RWPE1 (cell line): ENCODE measurements around the gene TSPAN5.

Experiments used
- CTCF ChIA-PET: fragments of 350-600 bp; sonication (Branson Sonifier 250); formaldehyde crosslinking; extraction: SDS; loops from one replicate; lab custom pipeline; 2021; lab: Yijun Ruan, JAX
- POLR2A ChIA-PET: fragments of 400-600 bp; formaldehyde crosslinking; extraction: SDS; loops from one replicate; lab custom pipeline; 2020; ENCODE audit warnings: antibody characterized with exemption; ENCODE audit not compliant: low non-redundant PET; lab: Yijun Ruan, JAX
- DNase-seq: peaks from one replicate; pipeline ENCODE4 v3.0.0; 2012; ENCODE audit warnings: low spot score
- H3K27ac ChIP-seq: fragments of 450-650 bp; 2 replicates; pipeline ENCODE4 v1.5.1; 2017
- TF ChIP-seq, protein P1 (sequence below): fragments of 450-650 bp; conservative IDR thresholded peaks from 2 replicates; pipeline ENCODE4 v1.5.1; 2017; ENCODE audit warnings: low read depth, mild to moderate bottlenecking

TSPAN5 gene

DNA sequence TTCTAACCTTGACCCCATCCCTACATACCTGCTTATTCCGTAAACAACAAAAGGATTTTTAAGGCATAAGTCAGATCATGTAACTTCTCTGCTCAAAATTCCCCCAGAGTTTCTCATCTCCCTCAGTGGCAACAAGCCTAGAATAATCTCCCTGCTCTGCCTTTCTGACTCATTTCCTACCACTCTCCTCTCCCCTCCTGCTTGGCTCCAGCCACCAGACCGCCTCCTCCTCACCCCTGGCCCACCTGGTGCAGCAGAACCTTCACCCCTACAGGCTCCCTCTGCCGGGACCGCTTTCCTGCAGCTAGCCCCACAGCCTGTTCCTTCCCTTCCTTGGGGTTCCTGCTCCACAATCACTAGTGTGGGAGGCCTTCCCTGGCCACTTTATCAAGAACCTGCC lies 32.1 kb downstream of the TSPAN5 start:
- ChIA-PET CTCF (interaction anchor here (0.7 kb wide), 1 partner anchor 13 kb away, joined by 4 read pairs; no protein-coding TSS in a partner anchor), POLR2A (no interaction called here)
- TF ChIP-seq, protein P1, sequence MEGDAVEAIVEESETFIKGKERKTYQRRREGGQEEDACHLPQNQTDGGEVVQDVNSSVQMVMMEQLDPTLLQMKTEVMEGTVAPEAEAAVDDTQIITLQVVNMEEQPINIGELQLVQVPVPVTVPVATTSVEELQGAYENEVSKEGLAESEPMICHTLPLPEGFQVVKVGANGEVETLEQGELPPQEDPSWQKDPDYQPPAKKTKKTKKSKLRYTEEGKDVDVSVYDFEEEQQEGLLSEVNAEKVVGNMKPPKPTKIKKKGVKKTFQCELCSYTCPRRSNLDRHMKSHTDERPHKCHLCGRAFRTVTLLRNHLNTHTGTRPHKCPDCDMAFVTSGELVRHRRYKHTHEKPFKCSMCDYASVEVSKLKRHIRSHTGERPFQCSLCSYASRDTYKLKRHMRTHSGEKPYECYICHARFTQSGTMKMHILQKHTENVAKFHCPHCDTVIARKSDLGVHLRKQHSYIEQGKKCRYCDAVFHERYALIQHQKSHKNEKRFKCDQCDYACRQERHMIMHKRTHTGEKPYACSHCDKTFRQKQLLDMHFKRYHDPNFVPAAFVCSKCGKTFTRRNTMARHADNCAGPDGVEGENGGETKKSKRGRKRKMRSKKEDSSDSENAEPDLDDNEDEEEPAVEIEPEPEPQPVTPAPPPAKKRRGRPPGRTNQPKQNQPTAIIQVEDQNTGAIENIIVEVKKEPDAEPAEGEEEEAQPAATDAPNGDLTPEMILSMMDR: no peak
- peak overlapping the region; percentile 82 for H3K27ac ChIP-seq
- peak; percentile 90 for DNase-seq

DNA sequence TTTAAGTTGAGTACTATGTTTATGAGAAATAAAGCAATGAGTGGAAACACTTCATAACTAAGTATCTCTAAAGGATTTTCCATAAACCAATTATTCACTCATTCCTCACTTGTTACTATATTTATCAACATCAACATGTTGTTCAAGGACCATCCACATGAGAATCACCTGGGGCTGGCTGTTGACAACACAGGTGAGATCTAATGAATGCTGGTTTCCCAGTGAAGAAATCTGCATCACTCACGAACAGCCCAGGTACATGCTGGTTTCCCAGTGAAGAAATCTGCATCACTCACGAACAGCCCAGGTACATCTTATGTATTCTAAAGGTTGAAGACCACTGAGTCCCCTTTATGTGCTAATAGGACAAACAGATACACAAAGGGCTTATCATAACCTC lies 32.5 kb downstream of the TSPAN5 start:
- ChIA-PET CTCF (no interaction called here), POLR2A (no interaction called here)
- H3K27ac ChIP-seq: peak overlapping the region; percentile 82
- DNase-seq: peak; percentile 44
- TF ChIP-seq, protein P1: no peak

DNA sequence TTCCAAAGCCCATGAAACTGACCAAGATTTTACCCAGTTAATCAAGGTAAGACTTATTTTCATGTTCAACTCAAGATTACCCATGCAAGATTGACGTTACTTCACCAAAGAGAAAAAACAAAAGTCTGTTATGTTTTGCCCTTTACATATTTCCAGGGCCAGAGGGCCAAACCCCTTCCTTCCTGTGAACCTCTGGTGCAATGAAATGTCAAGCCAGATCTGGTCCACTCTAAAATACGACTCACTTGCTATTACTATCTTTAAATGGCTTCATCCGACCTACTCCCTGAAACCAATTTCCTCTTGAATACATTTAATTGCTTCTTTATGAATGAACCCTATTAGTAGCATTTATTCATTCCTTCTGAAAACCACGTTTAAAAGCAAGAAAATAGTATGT lies 33.0 kb downstream of the TSPAN5 start:
- POLR2A ChIA-PET: no interaction called here
- TF ChIP-seq, protein P1: no peak
- no peak for DNase-seq
- H3K27ac ChIP-seq: no peak overlapping the region
- CTCF ChIA-PET: interaction anchor here (0.6 kb wide), 1 partner anchor 171 kb away, joined by 3 read pairs; no protein-coding TSS in a partner anchor

DNA sequence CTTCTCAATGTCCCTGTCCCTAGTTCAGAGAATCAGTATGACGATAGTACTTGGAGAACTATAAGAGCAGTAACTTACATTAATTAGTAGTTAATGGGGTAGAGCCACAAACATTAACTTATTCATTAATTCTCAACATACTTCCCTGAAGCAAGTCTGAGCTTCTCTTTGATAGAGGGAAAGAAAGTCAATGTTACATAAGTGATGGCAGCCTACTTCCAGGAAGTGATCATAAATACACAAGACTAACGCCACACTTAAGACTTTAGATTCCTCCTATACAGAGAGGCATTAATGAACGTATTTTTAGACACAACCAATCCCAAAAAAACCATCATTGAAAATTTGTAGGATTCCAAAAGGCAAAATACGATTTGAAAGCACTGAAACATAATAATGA lies 33.8 kb downstream of the TSPAN5 start:
- ChIA-PET CTCF (no interaction called here), POLR2A (no interaction called here)
- DNase-seq: no peak
- TF ChIP-seq, protein P1: no peak
- no peak overlapping the region for H3K27ac ChIP-seq

DNA sequence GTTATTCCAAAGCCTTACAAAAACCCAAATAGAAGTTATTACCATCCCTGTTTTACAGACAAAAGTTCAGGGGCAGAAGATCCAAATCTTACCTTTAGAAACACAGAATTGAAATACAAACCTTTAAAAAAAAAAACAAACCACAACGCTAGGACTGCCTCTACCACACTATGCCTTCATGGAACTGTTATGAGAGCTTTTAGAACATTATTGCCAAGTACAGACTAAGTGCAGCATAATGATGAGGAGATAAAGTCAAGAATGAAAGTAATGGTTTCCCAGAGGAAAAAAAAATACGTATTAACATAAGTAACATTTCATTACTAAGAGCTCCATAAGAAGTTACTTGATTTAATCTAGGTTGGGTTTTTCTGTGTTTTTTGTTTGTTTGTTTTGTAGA lies 34.3 kb downstream of the TSPAN5 start:
- POLR2A ChIA-PET: no interaction called here

DNA sequence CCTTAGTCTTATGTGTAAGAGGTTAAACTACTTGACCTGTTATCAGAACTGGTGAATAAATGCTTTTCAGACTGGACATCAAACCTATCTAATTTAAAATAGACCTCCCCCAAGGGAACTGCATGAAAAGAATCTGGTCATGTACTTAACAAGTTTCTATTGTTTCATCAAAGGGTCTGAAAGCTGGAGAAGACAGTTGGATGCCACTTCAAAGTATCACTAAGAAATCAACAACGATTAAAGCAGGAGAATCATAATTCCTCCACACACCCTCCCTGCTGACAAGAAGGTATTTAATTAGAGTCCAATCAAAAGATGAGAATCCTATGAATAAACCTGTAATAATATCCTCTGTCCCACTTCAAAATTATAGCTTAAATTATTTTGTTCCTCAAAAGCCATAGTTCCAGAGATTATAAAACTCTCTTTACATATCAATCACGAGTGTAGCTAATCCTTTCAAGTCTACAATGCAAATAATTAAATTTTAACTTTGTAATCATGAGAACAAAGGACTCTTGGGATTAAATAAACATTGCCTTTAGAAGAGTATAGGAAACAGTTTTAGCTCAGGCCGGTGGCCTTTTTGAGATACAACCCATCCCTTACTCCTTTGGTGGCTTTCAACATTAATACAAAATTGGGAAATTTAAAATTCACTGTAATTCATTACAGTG lies 35.1 kb downstream of the TSPAN5 start:
- no peak for DNase-seq
- TF ChIP-seq, protein P1: no peak
- ChIA-PET POLR2A (no interaction called here), CTCF (interaction anchor here (0.5 kb wide), 1 partner anchor 287 kb away, joined by 4 read pairs; no protein-coding TSS in a partner anchor)
- H3K27ac ChIP-seq: no peak overlapping the region

More for the DNA sequence above, 34.3 kb downstream of the TSPAN5 start:
- CTCF ChIA-PET: no interaction called here
- TF ChIP-seq, protein P1: no peak
- no peak for DNase-seq
- H3K27ac ChIP-seq: no peak overlapping the region
